Adrenal gland (tissue), 12 donors: Measurements from ENCODE around the gene LPCAT2. TPM values are rescaled to one million over a fixed set of nuclear protein-coding genes. Genes with fewer than 3 reads are reported as not detected.

Experiments
- DNase-seq, 7 donors: peaks; one replicate each; pipeline ENCODE4 v3.0.0-alpha.2; 2019 to 2020
- H3K27ac ChIP-seq, 5 donors: fragments of 200-600 bp; sonication (generic) in 4 of 5; 1 replicate in 3 of 5; 2 replicates in 2 of 5; pipeline versions ENCODE4 v1.5.1 to v1.8.0; 2016 to 2020; ENCODE audit warnings: mild to moderate bottlenecking in 1 of 5
- H3K27me3 ChIP-seq: fragments of 200-600 bp; 2 replicates; pipeline ENCODE4 v1.8.0; 2021
- H3K36me3 ChIP-seq, 2 donors: fragments of 200-600 bp; replicated peaks in 1 of 2; 1 replicate in 1 of 2; 2 replicates in 1 of 2; pipeline versions ENCODE4 v1.5.1 to v1.8.0; 2018 to 2022
- H3K4me1 ChIP-seq, 2 donors: fragments of 200-600 bp; replicated peaks in 1 of 2; 1 replicate in 1 of 2; 2 replicates in 1 of 2; pipeline versions ENCODE4 v1.5.1 to v1.8.0; 2018 to 2021
- H3K4me3 ChIP-seq, 4 donors: fragments of 200-600 bp; sonication (generic) in 3 of 4; one replicate each; pipeline ENCODE4 v1.5.1; 2016 to 2018
- H3K9me3 ChIP-seq, 3 donors: fragments of 200-600 bp; sonication (generic) in 1 of 3; replicated peaks in 1 of 3; 1 replicate in 2 of 3; 2 replicates in 1 of 3; pipeline versions ENCODE4 v1.5.1 to v1.8.0; 2016 to 2021
- CTCF ChIP-seq, 6 experiments: fragments of 450-650 bp in 4 of 6; fragments of 200-600 bp in 2 of 6; sonication (generic) in 1 of 6; IDR thresholded peaks; 1 replicate in 5 of 6; 2 replicates in 1 of 6; pipeline versions ENCODE4 v1.5.1 to v1.8.0; 2016 to 2021; ENCODE audit warnings: antibody characterized with exemption in 6 of 6, mild to moderate bottlenecking in 2 of 6, moderate library complexity in 1 of 6
- POLR2A ChIP-seq, 2 donors: fragments of 450-650 bp; IDR thresholded peaks; one replicate each; pipeline ENCODE4 v1.6.1; 2017; ENCODE audit warnings: antibody characterized with exemption in 2 of 2, mild to moderate bottlenecking in 2 of 2, moderate library complexity in 1 of 2
- WGBS, 4 donors: extraction: QIAGEN DNeasy Blood & Tissue Kit in 2 of 4; methylation state at CpG; one replicate each; pipeline versions ENCODE4 v1.1.5 to v1.1.7; 2013 to 2017; 5-methylcytosine and 5-hydroxymethylcytosine counted together
- intact Hi-C, 2 donors: fragments of 100-400 bp; cut with DNase I; formaldehyde crosslinking; loops; one replicate each; pipeline versions ENCODE4 v1.14.1 to v1.15.0; 2022 to 2023
- polyA plus RNA-seq, 3 donors: library from polyadenylated mRNA; stranded (reverse); fragments of 200-250 nt in 2 of 3; fragments of 350-450 nt in 1 of 3; fragmentation: Illumina TruSeq in 1 of 3; extraction: RNeasy Lipid Tissue Mini Kit (QIAGEN cat#74804) in 1 of 3; gene quantifications; one replicate each; pipeline ENCODE4 v1.2.3, GENCODE V29; 2013 to 2014
- total RNA-seq, 9 donors: library from RNA; depleted of rRNA in 4 of 9; stranded (reverse); fragments of >200 nt in 4 of 9; fragments of 120-200 nt in 1 of 9; fragmentation: NEBNext Ultra II Directional in 1 of 9; extraction: Animal tissue kit (Norgen Biotek cat#: 25700) in 1 of 9; gene quantifications; one replicate each; pipeline versions ENCODE4 v1.1.0 to v1.2.4, GENCODE V29; 2013 to 2023
- donor health status: healthy with polysubstance abuse.
- donor health status: Bipolar disorder and iron deficiency.
- donor health status: DM: yes; HTN: yes; CAD: no.
- donor health status: DM: no; HTN: no; CAD: no.
- donor health status: DM: no; HTN: no; CAD: no.
- donor health status: DM: yes; HTN: yes; CAD: no.

Gene LPCAT2
- total and polyA plus RNA-seq, 12 donors: 7.1 to 33.1 (median 16.4) TPM

- H3K36me3 ChIP-seq: peaks cover 0 to 5% of the 10 kb centered on the region in 2 donors
- no peaks in the 10 kb centered on the region for H3K9me3 ChIP-seq
- no peak for TF ChIP-seq POLR2A (IDR thresholded peaks at IDR 0.05)
- no peak for TF ChIP-seq CTCF (IDR thresholded peaks at IDR 0.05)
- no peaks in the 10 kb centered on the region for H3K4me1 ChIP-seq
- WGBS, 4 donors: 58 to 66% (median 64%) methylated on average over 4 of the region's 4 CpGs
- peak overlapping the region in 1 of 4 donors; percentile 74 for H3K4me3 ChIP-seq
- no peak for DNase-seq
- no peaks in the 10 kb centered on the region for H3K27me3 ChIP-seq
- peak overlapping the region in 2 of 5 donors; percentile 18 to 30 for H3K27ac ChIP-seq
- intact Hi-C loops: no loop called here
These were observed 1.4 kb downstream of the LPCAT2 start for GRCh38 chr16:55510185-55510805.

GRCh38 chr16:55512941-55513340 lies 4.1 kb downstream of the LPCAT2 start:
- Histone ChIP-seq H3K36me3 (no peaks in the 10 kb centered on the region), H3K4me3 (no peak overlapping the region), H3K27me3 (no peaks in the 10 kb centered on the region), H3K4me1 (no peaks in the 10 kb centered on the region), H3K9me3 (no peaks in the 10 kb centered on the region), H3K27ac (no peak overlapping the region)
- DNase-seq: no peak
- WGBS, 4 donors: 96 to 99% (median 98%) methylated on average over 1 of the region's 1 CpG
- intact Hi-C loops: no loop called here
- TF ChIP-seq CTCF (IDR thresholded peaks at IDR 0.05) (no peak), POLR2A (IDR thresholded peaks at IDR 0.05) (no peak)

- WGBS, 4 donors: 82 to 95% (median 86%) methylated on average over 5 of the region's 5 CpGs
These were observed 4.7 kb downstream of the LPCAT2 start for GRCh38 chr16:55513616-55514015.

GRCh38 chr16:55515111-55515510 lies 6.2 kb downstream of the LPCAT2 start:
- Histone ChIP-seq H3K27me3 (no peaks in the 10 kb centered on the region), H3K36me3 (no peaks in the 10 kb centered on the region), H3K9me3 (no peaks in the 10 kb centered on the region), H3K27ac (no peak overlapping the region), H3K4me1 (no peaks in the 10 kb centered on the region), H3K4me3 (no peak overlapping the region)
- TF ChIP-seq CTCF (IDR thresholded peaks at IDR 0.05): no peak
- no peak for TF ChIP-seq POLR2A (IDR thresholded peaks at IDR 0.05)
- 97 to 100% (median 98%) methylated on average over 1 of the region's 1 CpG for WGBS, 4 donors
- DNase-seq: no peak
- intact Hi-C loops: no loop called here

More at GRCh38 chr16:55513616-55514015, 4.7 kb downstream of the LPCAT2 start:
- H3K4me3 ChIP-seq: no peak overlapping the region
- H3K27ac ChIP-seq: no peak overlapping the region
- no peak for DNase-seq
- H3K4me1 ChIP-seq: no peaks in the 10 kb centered on the region
- no peaks in the 10 kb centered on the region for H3K9me3 ChIP-seq
- H3K27me3 ChIP-seq: no peaks in the 10 kb centered on the region
- intact Hi-C loops: no loop called here
- TF ChIP-seq CTCF (IDR thresholded peaks at IDR 0.05): no peak
- no peak for TF ChIP-seq POLR2A (IDR thresholded peaks at IDR 0.05)
- no peaks in the 10 kb centered on the region for H3K36me3 ChIP-seq
